PFSK-1 (cell line): ENCODE results near the gene ALDH8A1.

Experiments used
- FOXP2 ChIP-seq: optimal IDR thresholded peaks from 2 replicates; pipeline ENCODE3; 2011; ENCODE audit warnings: borderline replicate concordance, control low read depth, inconsistent platforms; ENCODE audit not compliant: insufficient read depth; ENCODE audit errors: extremely low read length, extremely low read depth
- POLR2AphosphoS5 ChIP-seq: IDR thresholded peaks from 2 replicates; pipeline ENCODE4 v1.6.1; 2012; ENCODE audit warnings: low read depth, mild to moderate bottlenecking, control low read depth, low read length, moderate library complexity
- REST ChIP-seq, 2 experiments: IDR thresholded peaks; 2 replicates each; pipeline versions ENCODE4 v1.6.1 to v1.8.0; 2011 to 2012; ENCODE audit warnings: low read depth in 2 of 2, low read length in 2 of 2, control low read depth in 1 of 2, inconsistent platforms in 1 of 2, mild to moderate bottlenecking in 1 of 2, moderate library complexity in 1 of 2; ENCODE audit not compliant: insufficient read depth in 1 of 2
- SIN3A ChIP-seq: IDR thresholded peaks from 2 replicates; pipeline ENCODE4 v1.6.1; 2012; ENCODE audit warnings: mild to moderate bottlenecking, low read length, moderate library complexity, borderline replicate concordance; ENCODE audit not compliant: insufficient read depth
- TAF1 ChIP-seq: IDR thresholded peaks from 2 replicates; pipeline ENCODE4 v1.6.1; 2012; ENCODE audit warnings: low read length, control low read depth, borderline replicate concordance; ENCODE audit not compliant: insufficient read depth

GRCh38 chr6:134891633-134892032 lies 58.3 kb downstream of the ALDH8A1 start:
- TF ChIP-seq POLR2AphosphoS5 (no peak), TAF1 (no peak), SIN3A (no peak), FOXP2 (no peak), REST (IDR thresholded peaks at IDR 0.05; ENCODE audit: insufficient read depth in 1 of 2, low read depth in 2 of 2, low read length in 2 of 2) (no peak)
